ENCODE measurements around the gene BASP1.

GRCh38 chr5:17312358-17312757, 94.9 kb downstream of the BASP1 start:
- TF ChIP-seq CREB5 (CRISPR knock-in tag; IDR thresholded peaks at IDR 0.05; ENCODE audit: low read depth) (no peak), PPARA (CRISPR knock-in tag; IDR thresholded peaks at IDR 0.05; ENCODE audit: borderline replicate concordance) (no peak), ZFP3 (CRISPR knock-in tag; IDR thresholded peaks at IDR 0.05) (no peak), BACH2 (CRISPR knock-in tag; IDR thresholded peaks at IDR 0.05; ENCODE audit: borderline replicate concordance) (no peak), TOX (CRISPR knock-in tag; IDR thresholded peaks at IDR 0.05; ENCODE audit: borderline replicate concordance) (no peak), PATZ1 (CRISPR knock-in tag; IDR thresholded peaks at IDR 0.05; ENCODE audit: borderline replicate concordance) (no peak), SNAI2 (CRISPR knock-in tag; IDR thresholded peaks at IDR 0.05) (no peak), CSRNP3 (CRISPR knock-in tag; IDR thresholded peaks at IDR 0.05) (no peak)
